CD4-positive, alpha-beta T cell treated with Interleukin-17A for 4 hours (primary cell): ENCODE data around the gene PNKD.

Source experiments
- DNase-seq: peaks from one replicate; pipeline ENCODE4 v3.0.0-alpha.2; 2020; ENCODE audit warnings: mixed read lengths

Gene PNKD

GRCh38 chr2:218273908-218274249 is 3.6 kb downstream of the PNKD start:
- DNase-seq = no peak

GRCh38 chr2:218274586-218274985 is 4.3 kb downstream of the PNKD start:
- DNase-seq = no peak

GRCh38 chr2:218275371-218276072 is 5.2 kb downstream of the PNKD start:
- no peak for DNase-seq

- DNase-seq = no peak
Measured at GRCh38 chr2:218276986-218277755, 6.9 kb downstream of the PNKD start.

GRCh38 chr2:218277921-218278320 is 7.6 kb downstream of the PNKD start:
- DNase-seq = no peak

GRCh38 chr2:218278531-218279360 is 8.4 kb downstream of the PNKD start:
- DNase-seq = no peak

- no peak for DNase-seq
Measured at GRCh38 chr2:218280260-218280870, 10.0 kb downstream of the PNKD start.

GRCh38 chr2:218281449-218281848 is 11.1 kb downstream of the PNKD start:
- DNase-seq = no peak

- no peak for DNase-seq
Measured at GRCh38 chr2:218282173-218282991, 12.1 kb downstream of the PNKD start.

- peak; percentile 61 for DNase-seq
Measured at GRCh38 chr2:218284106-218284811, 13.9 kb downstream of the PNKD start.

GRCh38 chr2:218285604-218286003 is 15.3 kb downstream of the PNKD start:
- DNase-seq = peak; percentile 17

- peak; percentile 78 for DNase-seq
Measured at GRCh38 chr2:218286570-218287459, 16.5 kb downstream of the PNKD start.

GRCh38 chr2:218289639-218290315 is 19.5 kb downstream of the PNKD start:
- no peak for DNase-seq

GRCh38 chr2:218290316-218291261 is 20.3 kb downstream of the PNKD start:
- DNase-seq = peak; percentile 72

- DNase-seq = peak; percentile 42
Measured at GRCh38 chr2:218291318-218292047, 21.2 kb downstream of the PNKD start.

- DNase-seq = peak; percentile 87
Measured at GRCh38 chr2:218292048-218293014, 22.0 kb downstream of the PNKD start, which contains the start of gene TMBIM1. Gene TMBIM1, minus strand, starts transcription at chr2:218292503. Its CDS starts 10,362 bp downstream, at chr2:218282141.
